Vagina (tissue), 2 donors: ENCODE measurements around the gene LSM14A.

Source experiments
- POLR2A ChIP-seq, 2 donors: fragments of 450-650 bp; IDR thresholded peaks; one replicate each; pipeline ENCODE4 v1.6.1; 2017; ENCODE audit warnings: antibody characterized with exemption in 2 of 2, mild to moderate bottlenecking in 2 of 2, moderate library complexity in 2 of 2
- POLR2AphosphoS5 ChIP-seq, 2 donors: sonication (generic); formaldehyde crosslinking; IDR thresholded peaks; one replicate each; pipeline ENCODE4 v1.9.0; 2017; ENCODE audit warnings: antibody characterized with exemption in 2 of 2, mild to moderate bottlenecking in 2 of 2, low read depth in 1 of 2; ENCODE audit not compliant: insufficient read depth in 1 of 2
- TF ChIP-seq, protein P1 (sequence below), 3 experiments: fragments of 450-650 bp in 2 of 3; fragments of 200-600 bp in 1 of 3; sonication (generic) in 1 of 3; IDR thresholded peaks; one replicate each; pipeline ENCODE4 v1.5.1; 2017 to 2019; ENCODE audit warnings: antibody characterized with exemption in 3 of 3, mild to moderate bottlenecking in 2 of 3, moderate library complexity in 2 of 3

DNA sequence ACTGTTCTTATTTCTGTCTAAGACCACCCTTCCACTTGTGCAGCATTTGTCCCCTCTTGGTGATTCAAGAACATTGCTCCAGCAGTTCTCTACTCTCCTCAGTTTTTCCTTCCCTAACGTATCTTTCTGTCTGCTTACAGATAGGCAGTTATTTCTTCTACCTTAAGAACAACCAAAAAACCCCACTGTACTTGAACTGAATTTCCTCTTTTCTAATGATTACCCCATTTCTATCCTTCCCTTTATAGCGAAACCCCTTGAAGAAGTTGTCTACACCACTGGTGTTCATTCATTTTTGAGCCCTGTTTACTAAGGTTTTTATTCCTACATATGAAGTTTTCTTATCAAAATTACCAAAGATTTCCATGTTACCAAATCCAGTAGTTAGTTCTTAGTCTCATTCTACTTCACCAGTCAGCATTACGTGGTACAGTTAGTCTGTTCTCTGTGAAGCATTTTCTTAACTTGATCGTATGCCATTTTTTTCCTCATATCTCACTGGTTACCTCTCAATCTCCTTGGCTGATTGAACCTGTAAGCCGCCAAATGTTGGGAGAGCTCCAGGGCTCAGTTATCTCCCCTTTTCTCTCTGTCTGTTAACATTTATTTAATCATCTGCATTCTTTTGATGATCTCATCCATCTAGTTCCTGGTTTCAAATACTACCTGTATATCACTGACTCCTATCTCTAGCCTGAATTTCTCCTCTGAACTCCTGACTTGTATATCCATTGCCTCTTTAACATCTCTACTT lies 9.0 kb downstream of the LSM14A start:
- TF ChIP-seq, protein P1, sequence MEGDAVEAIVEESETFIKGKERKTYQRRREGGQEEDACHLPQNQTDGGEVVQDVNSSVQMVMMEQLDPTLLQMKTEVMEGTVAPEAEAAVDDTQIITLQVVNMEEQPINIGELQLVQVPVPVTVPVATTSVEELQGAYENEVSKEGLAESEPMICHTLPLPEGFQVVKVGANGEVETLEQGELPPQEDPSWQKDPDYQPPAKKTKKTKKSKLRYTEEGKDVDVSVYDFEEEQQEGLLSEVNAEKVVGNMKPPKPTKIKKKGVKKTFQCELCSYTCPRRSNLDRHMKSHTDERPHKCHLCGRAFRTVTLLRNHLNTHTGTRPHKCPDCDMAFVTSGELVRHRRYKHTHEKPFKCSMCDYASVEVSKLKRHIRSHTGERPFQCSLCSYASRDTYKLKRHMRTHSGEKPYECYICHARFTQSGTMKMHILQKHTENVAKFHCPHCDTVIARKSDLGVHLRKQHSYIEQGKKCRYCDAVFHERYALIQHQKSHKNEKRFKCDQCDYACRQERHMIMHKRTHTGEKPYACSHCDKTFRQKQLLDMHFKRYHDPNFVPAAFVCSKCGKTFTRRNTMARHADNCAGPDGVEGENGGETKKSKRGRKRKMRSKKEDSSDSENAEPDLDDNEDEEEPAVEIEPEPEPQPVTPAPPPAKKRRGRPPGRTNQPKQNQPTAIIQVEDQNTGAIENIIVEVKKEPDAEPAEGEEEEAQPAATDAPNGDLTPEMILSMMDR (IDR thresholded peaks at IDR 0.05), result no peak
- TF ChIP-seq POLR2A (IDR thresholded peaks at IDR 0.05) (no peak), POLR2AphosphoS5 (IDR thresholded peaks at IDR 0.05; ENCODE audit: insufficient read depth in 1 of 2, low read depth in 1 of 2) (no peak)
